H1 (cell line): Measurements from ENCODE around the gene LGI4. TPM values are rescaled to one million over a fixed set of nuclear protein-coding genes. Genes with fewer than 3 reads are reported as not detected.
A peak's percentile ranks its signal among the peaks of the same experiment; 100 is the strongest.

ENCODE experiments used
- CTCF ChIA-PET: fragments of 300-600 bp; sonication (Branson Sonifier 250); formaldehyde crosslinking; loops from one replicate; lab custom pipeline; 2021; ENCODE audit not compliant: partially characterized antibody; lab: Charles Lee
- POLR2A ChIA-PET: fragments of 300-600 bp; sonication (Branson Sonifier 250); formaldehyde crosslinking; loops from one replicate; lab custom pipeline; 2021; ENCODE audit warnings: inconsistent platforms; ENCODE audit not compliant: partially characterized antibody; lab: Charles Lee
- DNase-seq, 2 experiments: peaks; one replicate each; pipeline versions ENCODE4 v3.0.0 to v3.0.0-alpha.2; 2010 to 2022; ENCODE audit warnings: low spot score in 2 of 2, low read depth in 1 of 2, mixed read lengths in 1 of 2
- FAIRE-seq: peaks from 2 replicates; lab custom pipeline; 2011; peaks lifted over from hg19 to GRCh38; lab: Jason Lieb, UNC
- H2AFZ ChIP-seq: 2 replicates; pipeline ENCODE4 v1.8.1; 2012; ENCODE audit warnings: low read length, inconsistent platforms
- H2AK5ac ChIP-seq: 2 replicates; pipeline ENCODE4 v1.6.1; 2013; ENCODE audit warnings: low read depth, low read length
- H2BK120ac ChIP-seq: replicated peaks from 2 replicates; pipeline ENCODE3; 2013; ENCODE audit warnings: low read depth, low read length, inconsistent platforms
- H2BK12ac ChIP-seq: 2 replicates; pipeline ENCODE4 v1.6.1; 2013; ENCODE audit warnings: low read depth, low read length
- H2BK15ac ChIP-seq: 2 replicates; pipeline ENCODE4 v1.6.1; 2013; ENCODE audit warnings: low read length
- H2BK20ac ChIP-seq: 2 replicates; pipeline ENCODE4 v1.6.1; 2013; ENCODE audit warnings: low read length
- H2BK5ac ChIP-seq: 2 replicates; pipeline ENCODE4 v1.6.1; 2013; ENCODE audit warnings: low read depth, low read length
- H3K14ac ChIP-seq: 2 replicates; pipeline ENCODE4 v1.6.1; 2013; ENCODE audit warnings: inconsistent platforms; ENCODE audit not compliant: insufficient read length
- H3K18ac ChIP-seq: 2 replicates; pipeline ENCODE4 v1.6.1; 2013; ENCODE audit warnings: low read length; ENCODE audit errors: extremely low read depth
- H3K23ac ChIP-seq: 2 replicates; pipeline ENCODE4 v1.6.1; 2013; ENCODE audit warnings: inconsistent platforms; ENCODE audit not compliant: insufficient read length
- H3K23me2 ChIP-seq: 2 replicates; pipeline ENCODE4 v1.6.1; 2013; ENCODE audit warnings: low read depth, low read length
- H3K27ac ChIP-seq: 2 replicates; pipeline ENCODE4 v1.6.1; 2011; ENCODE audit warnings: low read depth, low read length, inconsistent platforms
- H3K27me3 ChIP-seq, 4 experiments: replicated peaks in 1 of 4; 1 replicate in 1 of 4; 2 replicates in 3 of 4; pipeline versions ENCODE4 v1.6.1 to v1.8.1; 2011 to 2013; ENCODE audit warnings: low read length in 3 of 4, mild to moderate bottlenecking in 3 of 4, inconsistent platforms in 2 of 4, mixed read lengths in 2 of 4, moderate library complexity in 1 of 4; ENCODE audit not compliant: control insufficient read depth in 3 of 4, insufficient read depth in 3 of 4; ENCODE audit errors: extremely low read depth in 1 of 4
- H3K36me3 ChIP-seq, 4 experiments: 2 replicates each; pipeline versions ENCODE4 v1.6.1 to v1.8.1; 2011 to 2013; ENCODE audit warnings: mild to moderate bottlenecking in 4 of 4, low read length in 3 of 4, moderate library complexity in 2 of 4, control low read depth in 1 of 4, inconsistent platforms in 1 of 4; ENCODE audit not compliant: insufficient read depth in 4 of 4, control insufficient read depth in 2 of 4
- H3K4ac ChIP-seq: replicated peaks from 2 replicates; pipeline ENCODE3; 2013; ENCODE audit warnings: low read length, low read depth, mixed read lengths, inconsistent platforms; ENCODE audit not compliant: insufficient read length
- H3K4me1 ChIP-seq, 4 experiments: replicated peaks in 1 of 4; 1 replicate in 1 of 4; 2 replicates in 3 of 4; pipeline versions ENCODE4 v1.6.1 to v1.8.1; 2011 to 2013; ENCODE audit warnings: low read length in 3 of 4, inconsistent platforms in 2 of 4, mixed read lengths in 1 of 4; ENCODE audit not compliant: insufficient read depth in 4 of 4, control insufficient read depth in 3 of 4
- H3K4me2 ChIP-seq, 2 experiments: 2 replicates each; pipeline versions ENCODE4 v1.6.1 to v1.8.1; 2011 to 2013; ENCODE audit warnings: low read depth in 2 of 2, low read length in 2 of 2, control low read depth in 1 of 2, inconsistent platforms in 1 of 2, mild to moderate bottlenecking in 1 of 2; ENCODE audit not compliant: insufficient read depth in 1 of 2
- H3K4me3 ChIP-seq, 4 experiments: fragments of 200-600, 300-600 bp in 1 of 4; sonication (generic), shearing (Covaris generic), sonication (Bioruptor Twin) in 1 of 4; 2 replicates each; pipeline versions ENCODE4 v1.5.1 to v1.8.1; 2011 to 2016; ENCODE audit warnings: low read length in 4 of 4, low read depth in 3 of 4, control low read depth in 2 of 4, inconsistent platforms in 2 of 4, mild to moderate bottlenecking in 2 of 4, mixed read lengths in 1 of 4, moderate library complexity in 1 of 4; ENCODE audit not compliant: insufficient read depth in 2 of 4; ENCODE audit errors: extremely low read depth in 1 of 4
- H3K56ac ChIP-seq: replicated peaks from 2 replicates; pipeline ENCODE3; 2013; ENCODE audit warnings: low read depth, mild to moderate bottlenecking, mixed read lengths, low read length, inconsistent platforms; ENCODE audit not compliant: insufficient read length
- H3K79me1 ChIP-seq: 2 replicates; pipeline ENCODE4 v1.6.1; 2013; ENCODE audit warnings: low read depth, low read length, control low read depth
- H3K79me2 ChIP-seq, 2 experiments: 2 replicates each; pipeline versions ENCODE4 v1.6.1 to v1.8.1; 2012 to 2013; ENCODE audit warnings: low read length in 2 of 2, mild to moderate bottlenecking in 2 of 2, inconsistent platforms in 1 of 2; ENCODE audit not compliant: insufficient read depth in 2 of 2, control insufficient read depth in 1 of 2
- H3K9ac ChIP-seq, 4 experiments: replicated peaks in 1 of 4; 1 replicate in 1 of 4; 2 replicates in 3 of 4; pipeline versions ENCODE4 v1.6.1 to v1.8.1; 2011 to 2013; ENCODE audit warnings: low read depth in 3 of 4, low read length in 3 of 4, control low read depth in 2 of 4, mild to moderate bottlenecking in 2 of 4, moderate library complexity in 2 of 4, inconsistent platforms in 1 of 4; ENCODE audit errors: extremely low read depth in 1 of 4
- H3K9me3 ChIP-seq, 2 experiments: 2 replicates each; pipeline versions ENCODE4 v1.6.1 to v1.8.1; 2012 to 2013; ENCODE audit warnings: mild to moderate bottlenecking in 2 of 2, moderate library complexity in 2 of 2, control low read depth in 1 of 2, inconsistent platforms in 1 of 2, low read depth in 1 of 2, low read length in 1 of 2, mixed read lengths in 1 of 2; ENCODE audit not compliant: insufficient read depth in 2 of 2
- H4K20me1 ChIP-seq, 2 experiments: replicated peaks in 1 of 2; 2 replicates each; pipeline versions ENCODE3 to v1.8.1; 2011 to 2013; ENCODE audit warnings: inconsistent platforms in 2 of 2, low read length in 2 of 2, mild to moderate bottlenecking in 1 of 2; ENCODE audit not compliant: insufficient read depth in 2 of 2, control insufficient read depth in 1 of 2
- H4K5ac ChIP-seq: 2 replicates; pipeline ENCODE4 v1.6.1; 2013; ENCODE audit warnings: low read length, low read depth, mixed read lengths, inconsistent platforms; ENCODE audit not compliant: insufficient read length
- H4K8ac ChIP-seq: 2 replicates; pipeline ENCODE4 v1.8.0; 2013; ENCODE audit warnings: mild to moderate bottlenecking, moderate library complexity, low read length, inconsistent platforms; ENCODE audit not compliant: insufficient read depth; ENCODE audit errors: extremely low read depth
- H4K91ac ChIP-seq: replicated peaks from 2 replicates; pipeline ENCODE3; 2013; ENCODE audit warnings: low read length, mixed read lengths, inconsistent platforms; ENCODE audit not compliant: insufficient read length
- ASH2L ChIP-seq: fragments of 200-600, 300-600 bp; sonication (generic); IDR thresholded peaks from one replicate; pipeline ENCODE4 v1.7.1; 2017; ENCODE audit warnings: low read length
- EP300 ChIP-seq, 2 experiments: IDR thresholded peaks; 1 replicate in 1 of 2; 2 replicates in 1 of 2; pipeline ENCODE4 v1.6.1; 2011 to 2012; ENCODE audit warnings: low read depth in 2 of 2, low read length in 2 of 2, mild to moderate bottlenecking in 2 of 2, borderline replicate concordance in 1 of 2, inconsistent platforms in 1 of 2, moderate library complexity in 1 of 2
- NANOG ChIP-seq: IDR thresholded peaks from 2 replicates; pipeline ENCODE4 v1.6.1; 2011; ENCODE audit warnings: low read length, low read depth, mild to moderate bottlenecking, inconsistent platforms; ENCODE audit not compliant: insufficient read depth, poor library complexity, severe bottlenecking
- WGBS, 2 experiments: shearing (Covaris generic) in 1 of 2; methylation state at CpG; one replicate each; pipeline versions ENCODE4 v1.1.6 to v1.1.7; 2013 to 2015; ENCODE audit warnings: low lambda C conversion rate in 2 of 2, mixed read lengths in 2 of 2, inconsistent platforms in 1 of 2, low coverage in 1 of 2, missing lambda C conversion rate in 1 of 2; ENCODE audit not compliant: insufficient replicate concordance in 2 of 2, insufficient coverage in 1 of 2, insufficient read length in 1 of 2; ENCODE audit errors: extremely low coverage in 1 of 2, missing lambda C conversion rate in 1 of 2; 5-methylcytosine and 5-hydroxymethylcytosine counted together
- polyA plus RNA-seq, 7 experiments: library from polyadenylated mRNA; depleted of rRNA in 3 of 7; stranded (reverse) in 5 of 7; unstranded in 2 of 7; fragments of >200 nt in 5 of 7; fragments of 200-250 nt in 2 of 7; gene quantifications; 1 replicate in 5 of 7; 2 replicates in 1 of 7; 4 replicates in 1 of 7; pipeline versions ENCODE4 v1.2.1 to v1.2.3, GENCODE V29; 2011 to 2013; ENCODE audit warnings: missing spikeins in 2 of 7, mixed read lengths in 2 of 7
- total RNA-seq: library from RNA; stranded (reverse); fragmentation: NEBNext Ultra II Directional; extraction: Animal tissue kit (Norgen Biotek cat#: 25700); gene quantifications from 2 replicates; pipeline ENCODE4 v1.2.1, GENCODE V29; 2021

The LGI4 gene
- total and polyA plus RNA-seq, 2 of the 8 experiments (the other 6 are each of a cell fraction or from before 2014, with no cell fraction given), result 2.0 to 8.2 TPM

DNA sequence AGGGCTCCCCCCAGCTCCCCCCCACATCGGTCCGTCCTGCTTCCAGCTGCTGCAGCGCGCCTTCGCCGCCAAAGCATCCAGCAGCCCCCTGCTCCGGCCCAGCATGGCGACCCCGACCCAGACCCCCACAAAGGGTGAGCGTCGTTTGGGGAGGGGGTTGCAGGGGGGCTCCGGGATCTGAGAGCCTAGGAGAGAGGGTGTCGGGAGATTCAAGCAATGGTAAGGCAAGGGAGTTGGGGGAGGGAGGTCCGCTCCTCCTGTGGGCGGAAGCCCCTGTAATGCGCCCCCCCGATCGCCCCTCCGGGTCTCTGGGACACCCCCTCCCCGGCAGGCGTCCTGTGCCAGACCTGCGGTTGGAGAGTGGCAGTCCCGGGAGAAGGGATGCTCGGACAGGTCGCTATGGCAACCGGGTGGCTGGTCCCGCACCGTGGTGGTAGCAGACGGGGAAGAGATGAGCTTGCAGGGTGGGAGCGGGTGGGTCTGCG is 8.4 kb upstream of the LGI4 start, which contains the start of gene FXYD7:
Gene FXYD7, plus strand, starts transcription at position 25 of the 485 bp plus-strand sequence. Its CDS starts 79 bp downstream, at position 104.
- Histone ChIP-seq H3K23ac (no peak within 1 kb of the TSS), H2AFZ (no peak within 1 kb of the TSS), H3K4me2 (peak within 1 kb of the TSS; percentile 78 to 89), H2BK120ac (no peak within 1 kb of the TSS), H3K4ac (no peak within 1 kb of the TSS), H3K9me3 (no peaks in the 10 kb centered on the region), H3K18ac (peak within 1 kb of the TSS; percentile 48), H4K20me1 (peaks cover 0 to 3% of the 10 kb centered on the region in 2 experiments), H2BK15ac (peak within 1 kb of the TSS; percentile 94; the same call in 1 of the 2 replicates), H3K79me2 (no peaks in the 10 kb centered on the region), H2BK12ac (peak within 1 kb of the TSS; percentile 75; the same call in 1 of the 2 replicates), H3K56ac (no peak within 1 kb of the TSS), H3K27ac (no peak within 1 kb of the TSS), H2AK5ac (0 out of 2 replicates have a peak within 1 kb of the TSS, but pooled peaks have one; percentile 5), H4K8ac (no peak within 1 kb of the TSS), H2BK20ac (peak within 1 kb of the TSS; percentile 72; the same call in 1 of the 2 replicates), H3K23me2 (peaks cover 20% of the 10 kb centered on the region; the same call in 1 of the 2 replicates), H4K5ac (no peak within 1 kb of the TSS), H3K79me1 (no peaks in the 10 kb centered on the region), H3K4me3 (peak within 1 kb of the TSS; percentile 48 to 68 (median 54)), H3K14ac (no peak within 1 kb of the TSS)
- WGBS, 2 experiments, result 9% methylated on average over 13 of the region's 31 CpGs; no CpG with 5 or more reads in 1 of the 2 experiments
- ChIA-PET CTCF (interaction anchor here (0.6 to 10.2 kb wide), 19 partner anchors 10 to 146 kb away, joined by 3 to 154 read pairs (median 5); partner anchors contain the start of genes FXYD3 and FXYD5), POLR2A (interaction anchor here (0.8 to 4.8 kb wide), 7 partner anchors 10 to 114 kb away, joined by 3 to 67 read pairs (median 4); partner anchors contain the start of gene FXYD5)
- no peak for FAIRE-seq
- peak in 1 of 2 experiments; percentile 74 for DNase-seq
- TF ChIP-seq NANOG, result no peak
- no peak for TF ChIP-seq EP300 (IDR thresholded peaks at IDR 0.05; ENCODE audit: borderline replicate concordance in 1 of 2, low read depth in 2 of 2, low read length in 2 of 2)
- TF ChIP-seq ASH2L, result peak; percentile 15
- TF ChIP-seq, all 59 proteins: peak for 1
- Histone ChIP-seq H4K91ac (peak within 1 kb of the TSS; percentile 79), H3K36me3 (no peaks in the 10 kb centered on the region), H3K9ac (no peak within 1 kb of the TSS; a peak in 1 of 7 replicates), H2BK5ac (peak within 1 kb of the TSS; percentile 10; the same call in 1 of the 2 replicates), H3K27me3 (peaks cover 0 to 15% (median 8%) of the 10 kb centered on the region in 4 experiments; a peak in 5 of 7 replicates), H3K4me1 (peaks cover 5 to 30% (median 24%) of the 10 kb centered on the region in 4 experiments)
